Progenitor cell of endocrine pancreas (in vitro differentiated cells): ENCODE measurements around the gene GPR50. TPM values are rescaled to one million over a fixed set of nuclear protein-coding genes. Genes with fewer than 3 reads are reported as not detected.
A peak's percentile ranks its signal among the peaks of the same experiment; 100 is the strongest.

Experiments used
- DNase-seq: peaks from one replicate; pipeline ENCODE4 v3.0.0; 2021; ENCODE audit warnings: low spot score; ENCODE audit not compliant: unreplicated experiment
- H3K27ac Mint-ChIP-seq: 2 replicates; pipeline ENCODE4 v1.8.0; 2021; ENCODE audit warnings: mild to moderate bottlenecking, moderate library complexity, mixed read lengths
- H3K27me3 Mint-ChIP-seq: 2 replicates; pipeline ENCODE4 v1.8.0; 2021; ENCODE audit warnings: mixed read lengths
- H3K36me3 Mint-ChIP-seq: 2 replicates; pipeline ENCODE4 v1.8.0; 2022; ENCODE audit warnings: mixed read lengths; ENCODE audit not compliant: insufficient read depth
- H3K4me1 Mint-ChIP-seq: 2 replicates; pipeline ENCODE4 v1.8.0; 2021; ENCODE audit warnings: low read depth, mixed read lengths
- H3K4me3 Mint-ChIP-seq: 2 replicates; pipeline ENCODE4 v1.8.0; 2021; ENCODE audit warnings: low read depth, mild to moderate bottlenecking, moderate library complexity, mixed read lengths
- H3K9me3 Mint-ChIP-seq: 2 replicates; pipeline ENCODE4 v1.8.0; 2021; ENCODE audit warnings: low read depth, mixed read lengths
- CTCF ChIP-seq: fragments of 200-600 bp; sonication (generic); IDR thresholded peaks from one replicate; pipeline ENCODE4 v1.5.0; 2021; ENCODE audit warnings: antibody characterized with exemption, mild to moderate bottlenecking; ENCODE audit not compliant: unreplicated experiment
- long read RNA-seq: library from polyadenylated mRNA; unstranded; transcript quantifications from one replicate; pipeline ENCODE4 v2.0.0, GENCODE V29; 2020
- total RNA-seq: library from RNA; stranded (reverse); gene quantifications from 2 replicates; pipeline ENCODE4 v1.2.1, GENCODE V29; 2021

The GPR50 gene
- total RNA-seq = 0.29 and 0.64 TPM in 2 replicates
- long read RNA-seq = 0 reads

- no peak for TF ChIP-seq CTCF
- H3K4me3 Mint-ChIP-seq = peak within 1 kb of the TSS; percentile 56
- H3K36me3 Mint-ChIP-seq = no peaks in the 10 kb centered on the region
- peaks cover 15% of the 10 kb centered on the region for H3K9me3 Mint-ChIP-seq
- H3K4me1 Mint-ChIP-seq = peaks cover 8% of the 10 kb centered on the region
- no peak for DNase-seq
- H3K27me3 Mint-ChIP-seq = peaks cover 87% of the 10 kb centered on the region
- H3K27ac Mint-ChIP-seq = no peak within 1 kb of the TSS
Measured at GRCh38 chrX:151176231-151176750, at the start of gene GPR50. Gene GPR50, plus strand, starts transcription at chrX:151176584. Its CDS starts 138 bp downstream, at chrX:151176722.

- no peaks in the 10 kb centered on the region for H3K27me3 Mint-ChIP-seq
- no peaks in the 10 kb centered on the region for H3K4me1 Mint-ChIP-seq
- H3K9me3 Mint-ChIP-seq = peaks cover 13% of the 10 kb centered on the region
- no peaks in the 10 kb centered on the region for H3K36me3 Mint-ChIP-seq
- no peak overlapping the region for H3K4me3 Mint-ChIP-seq
- TF ChIP-seq CTCF = no peak
- no peak for DNase-seq
- no peak overlapping the region for H3K27ac Mint-ChIP-seq
Measured at GRCh38 chrX:151132531-151132930, 43.9 kb upstream of the GPR50 start.

DNA sequence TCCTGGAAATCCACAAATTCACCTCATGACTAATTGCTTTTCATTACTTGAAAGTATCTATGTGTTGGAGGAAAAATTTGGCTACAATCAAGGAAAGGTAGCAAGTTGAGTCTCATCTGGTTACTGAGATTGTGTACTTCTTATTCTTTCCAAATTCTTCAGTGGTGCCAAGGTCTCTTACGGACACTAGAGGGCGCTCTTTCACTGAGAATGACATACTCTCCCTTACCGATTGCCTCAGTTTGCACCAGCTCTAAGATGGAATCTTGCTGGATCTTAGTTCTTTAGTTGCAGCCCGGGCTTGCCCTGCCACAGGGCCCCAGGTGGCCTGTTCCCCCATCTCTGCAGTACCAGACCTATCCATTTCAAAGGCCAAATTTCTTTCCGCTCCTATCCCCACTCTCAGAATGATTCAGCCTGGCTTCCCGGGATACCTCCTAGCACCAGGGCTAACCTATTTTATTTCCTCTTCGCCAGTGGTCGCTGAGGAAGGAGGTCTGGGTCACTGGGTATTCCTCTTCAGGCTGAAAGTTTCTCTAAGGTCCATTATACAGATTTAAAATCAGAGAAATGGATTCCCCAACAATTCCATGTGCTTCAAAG, 24.6 kb upstream of the GPR50 start:
- Mint-ChIP-seq H3K27me3 (peaks cover 65% of the 10 kb centered on the region), H3K4me1 (no peaks in the 10 kb centered on the region), H3K9me3 (peaks cover 21% of the 10 kb centered on the region), H3K4me3 (no peak overlapping the region), H3K36me3 (no peaks in the 10 kb centered on the region), H3K27ac (no peak overlapping the region)
- TF ChIP-seq CTCF = peak; percentile 74
- no peak for DNase-seq

DNA sequence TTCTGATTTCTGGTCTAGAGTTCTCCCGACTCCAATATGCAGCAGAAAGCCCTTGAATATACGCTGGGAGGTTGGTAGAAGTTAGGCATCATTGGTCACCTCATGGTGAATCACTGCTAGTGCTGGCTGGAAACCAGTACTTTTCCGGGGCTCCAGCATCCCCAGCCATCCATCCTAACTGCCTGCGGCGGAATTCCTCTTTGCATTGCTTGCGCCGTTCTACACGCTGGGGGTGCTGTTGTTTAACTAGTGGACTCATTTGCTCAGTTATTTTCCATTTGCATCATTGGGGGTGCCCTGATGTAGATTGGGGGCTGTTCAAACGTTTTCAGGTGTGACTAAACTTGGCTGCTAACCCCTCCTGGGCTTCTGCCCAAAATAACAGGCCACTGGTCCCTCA, 23.3 kb upstream of the GPR50 start:
- Mint-ChIP-seq H3K4me3 (no peak overlapping the region), H3K27ac (no peak overlapping the region), H3K9me3 (peaks cover 25% of the 10 kb centered on the region), H3K36me3 (no peaks in the 10 kb centered on the region), H3K27me3 (peaks cover 58% of the 10 kb centered on the region), H3K4me1 (no peaks in the 10 kb centered on the region)
- peak; percentile 47 for TF ChIP-seq CTCF
- DNase-seq = no peak

- no peak for TF ChIP-seq CTCF
- Mint-ChIP-seq H3K9me3 (peaks cover 25% of the 10 kb centered on the region), H3K27ac (no peak overlapping the region), H3K4me1 (no peaks in the 10 kb centered on the region), H3K27me3 (peaks cover 55% of the 10 kb centered on the region), H3K36me3 (no peaks in the 10 kb centered on the region), H3K4me3 (no peak overlapping the region)
- no peak for DNase-seq
Measured at GRCh38 chrX:151153667-151154066, 22.7 kb upstream of the GPR50 start.
